K562 (cell line): ENCODE measurements around the gene TERT. TPM values are rescaled to one million over a fixed set of nuclear protein-coding genes. Genes with fewer than 3 reads are reported as not detected.

Experiments
- ATAC-seq: fragments of 200-7000 bp; cut with Tn5 transposase; 3 replicates; pipeline ENCODE4 v1.9.1; 2020; ENCODE audit warnings: moderate library complexity
- BruUV-seq: library from RNA; stranded (reverse); fragments of 400-500 nt; replicated peaks from 2 replicates; lab custom pipeline; 2021; lab: Mats Ljungman, UMichigan
- CTCF ChIA-PET: fragments of 300-600 bp; formaldehyde crosslinking; extraction: SDS; loops from one replicate; lab custom pipeline; 2021; ENCODE audit warnings: low intra/inter-chr PET ratio; lab: Yijun Ruan, JAX
- POLR2A ChIA-PET: fragments of 300-600, 350-650 bp; sonication (Branson Sonifier 250); formaldehyde crosslinking; extraction: SDS; loops from one replicate; lab custom pipeline; 2021; ENCODE audit warnings: antibody characterized with exemption, inconsistent platforms; lab: Yijun Ruan, JAX
- DNase-seq, 4 experiments: peaks; one replicate each; pipeline versions ENCODE4 v3.0.0 to v3.0.0-alpha.2; 2011 to 2018; ENCODE audit warnings: low spot score in 3 of 4, mixed read lengths in 3 of 4; ENCODE audit errors: extremely low read depth in 1 of 4
- FAIRE-seq: peaks from 2 replicates; lab custom pipeline; 2011; peaks lifted over from hg19 to GRCh38; lab: Jason Lieb, UNC
- H2AFZ ChIP-seq: 2 replicates; pipeline ENCODE4 v1.6.0; 2011; ENCODE audit warnings: low read depth, low read length, control low read depth, inconsistent platforms
- H3K27ac ChIP-seq: fragments of 200-600 bp; 3 replicates; pipeline ENCODE4 v1.8.0; 2011; ENCODE audit warnings: low read depth, mild to moderate bottlenecking, control low read depth, inconsistent platforms, low read length, moderate library complexity, mixed read lengths; ENCODE audit errors: extremely low read depth
- H3K27me3 ChIP-seq, 2 experiments: fragments of 300-600 bp in 1 of 2; 2 replicates in 1 of 2; 3 replicates in 1 of 2; pipeline versions ENCODE4 v1.6.0 to v1.8.0; 2011; ENCODE audit warnings: inconsistent platforms in 2 of 2, low read length in 2 of 2, mild to moderate bottlenecking in 1 of 2, mixed read lengths in 1 of 2, moderate library complexity in 1 of 2; ENCODE audit not compliant: control insufficient read depth in 2 of 2, insufficient read depth in 2 of 2
- H3K36me3 ChIP-seq: fragments of 300-600 bp; 3 replicates; pipeline ENCODE4 v1.8.0; 2011; ENCODE audit warnings: mild to moderate bottlenecking, low read length, inconsistent platforms; ENCODE audit not compliant: control insufficient read depth, insufficient read depth
- H3K4me1 ChIP-seq, 2 experiments: fragments of 200-600 bp in 1 of 2; replicated peaks in 1 of 2; 2 replicates in 1 of 2; 3 replicates in 1 of 2; pipeline versions ENCODE4 v1.5.1 to v1.8.0; 2011; ENCODE audit warnings: inconsistent platforms in 2 of 2, low read length in 2 of 2, mild to moderate bottlenecking in 1 of 2, mixed read lengths in 1 of 2, moderate library complexity in 1 of 2; ENCODE audit not compliant: control insufficient read depth in 2 of 2, insufficient read depth in 2 of 2
- H3K4me2 ChIP-seq: 2 replicates; pipeline ENCODE4 v1.6.1; 2011; ENCODE audit warnings: low read length, control low read depth, inconsistent platforms, mixed read lengths; ENCODE audit not compliant: insufficient read depth
- H3K4me3 ChIP-seq: fragments of 200-600 bp; sonication (generic), shearing (Covaris generic); 2 replicates; pipeline ENCODE4 v1.5.1; 2016; ENCODE audit warnings: control low read depth, inconsistent platforms
- H3K79me2 ChIP-seq: fragments of 200-600 bp; 3 replicates; pipeline ENCODE4 v1.8.0; 2011; ENCODE audit warnings: low read length, inconsistent platforms; ENCODE audit not compliant: control insufficient read depth, insufficient read depth
- H3K9ac ChIP-seq, 2 experiments: 2 replicates each; pipeline versions ENCODE4 v1.6.0 to v1.6.1; 2011; ENCODE audit warnings: low read depth in 2 of 2, low read length in 2 of 2, control low read depth in 1 of 2, inconsistent platforms in 1 of 2, mild to moderate bottlenecking in 1 of 2, mixed read lengths in 1 of 2; ENCODE audit not compliant: insufficient read depth in 1 of 2
- H3K9me1 ChIP-seq: one replicate; pipeline ENCODE4 v1.6.0; 2011; ENCODE audit warnings: inconsistent platforms, mild to moderate bottlenecking, low read length, moderate library complexity; ENCODE audit not compliant: control insufficient read depth, insufficient read depth
- H3K9me3 ChIP-seq: replicated peaks from 2 replicates; pipeline ENCODE4 v1.5.1; 2011; ENCODE audit warnings: low read depth, low read length, inconsistent platforms; ENCODE audit not compliant: control insufficient read depth, insufficient read depth
- H4K20me1 ChIP-seq: replicated peaks from 2 replicates; pipeline ENCODE4 v1.6.1; 2011; ENCODE audit warnings: low read length, inconsistent platforms, mixed read lengths; ENCODE audit not compliant: control insufficient read depth, insufficient read depth
- CCAR2 ChIP-seq: fragments of 200-400 bp; formaldehyde crosslinking; IDR thresholded peaks from 2 replicates; pipeline ENCODE4 v1.6.1; 2017; ENCODE audit warnings: mild to moderate bottlenecking, low read depth, low read length
- CHD2 ChIP-seq: IDR thresholded peaks from 2 replicates; pipeline ENCODE4 v1.6.1; 2011; ENCODE audit warnings: low read depth, low read length
- KDM1A ChIP-seq, 2 experiments: fragments of 450-650 bp; IDR thresholded peaks; 2 replicates each; pipeline ENCODE4 v1.6.1; 2016; ENCODE audit warnings: mild to moderate bottlenecking in 2 of 2
- NCOA6 ChIP-seq: fragments of 450-650 bp; IDR thresholded peaks from 2 replicates; pipeline ENCODE4 v1.6.1; 2017; ENCODE audit warnings: mild to moderate bottlenecking
- NR2C1 ChIP-seq, 2 experiments: fragments of 450-650 bp; IDR thresholded peaks; 2 replicates each; pipeline ENCODE4 v1.6.1; 2017; ENCODE audit warnings: mild to moderate bottlenecking in 2 of 2, antibody characterized with exemption in 1 of 2, inconsistent platforms in 1 of 2, missing compliant biosample characterization in 1 of 2, missing genetic modification characterization in 1 of 2
- PML ChIP-seq: IDR thresholded peaks from 2 replicates; pipeline ENCODE4 v1.6.1; 2012; ENCODE audit warnings: low read length, inconsistent platforms
- ZC3H8 ChIP-seq: fragments of 450-650 bp; IDR thresholded peaks from 2 replicates; pipeline ENCODE4 v1.6.1; 2017
- ZNF324 ChIP-seq: fragments of 250-450 bp; sonication (Bioruptor Pico); IDR thresholded peaks from 2 replicates; pipeline ENCODE4 v1.4.0; 2020; ENCODE audit warnings: mild to moderate bottlenecking
- ZNF586 ChIP-seq: fragments of 450-650 bp; formaldehyde crosslinking; conservative IDR thresholded peaks from 2 replicates; pipeline ENCODE4 v1.4.0; 2020; ENCODE audit warnings: mild to moderate bottlenecking, moderate library complexity
- ZNF644 ChIP-seq: fragments of 200-800 bp; sonication (Bioruptor generic); IDR thresholded peaks from 2 replicates; pipeline ENCODE4 v1.6.1; 2016; ENCODE audit warnings: low read depth, missing genetic modification characterization, missing compliant biosample characterization
- ZNF764 ChIP-seq: fragments of 250-450 bp; sonication (Bioruptor Pico); IDR thresholded peaks from 2 replicates; pipeline ENCODE4 v1.4.0; 2020; ENCODE audit warnings: low read depth, mild to moderate bottlenecking, moderate library complexity
- ZNF766 ChIP-seq: fragments of 200-800 bp; sonication (Bioruptor generic); conservative IDR thresholded peaks from 2 replicates; pipeline ENCODE4 v1.6.1; 2016; ENCODE audit warnings: missing genetic modification characterization, missing compliant biosample characterization
- whole genome bisulfite sequencing: fragments of 100-300 bp; shearing (Covaris generic); methylation state at CpG from one replicate; pipeline ENCODE4 v1.1.6; 2016; ENCODE audit warnings: low coverage, mixed read lengths; ENCODE audit not compliant: insufficient coverage; ENCODE audit errors: missing lambda C conversion rate; 5-methylcytosine and 5-hydroxymethylcytosine counted together
- in situ Hi-C: fragments of 300-500 bp; cut with MboI; formaldehyde crosslinking; loops from 4 replicates; pipeline ENCODE4 v1.15.0; 2018; ENCODE audit warnings: inconsistent platforms, mixed read lengths
- intact Hi-C: fragments of 100-400 bp; cut with micrococcal nuclease; formaldehyde crosslinking; loops from 2 replicates; pipeline ENCODE4 v1.14.2; 2022
- polyA plus RNA-seq, 8 experiments: library from polyadenylated mRNA; depleted of rRNA in 4 of 8; stranded (reverse) in 5 of 8; unstranded in 3 of 8; fragments of >200 nt; fragmentation: Nextera tagmentation in 2 of 8; fragmentation: Illumina TruSeq in 1 of 8; extraction: Ambion mirVana in 2 of 8; extraction: Trizol in 1 of 8; gene quantifications; 2 replicates each; pipeline versions ENCODE4 v1.2.1 to v1.2.3, GENCODE V29; 2011 to 2014; ENCODE audit warnings: inconsistent platforms in 1 of 8, missing spikeins in 1 of 8
- total RNA-seq, 7 experiments: library from RNA; depleted of rRNA in 6 of 7; stranded (reverse); fragments of >200 nt in 6 of 7; fragmentation: Illumina TruSeq in 2 of 7; extraction: Trizol in 2 of 7; gene quantifications; 2 replicates each; pipeline versions ENCODE4 v1.2.1 to v1.2.3, GENCODE V29; 2011 to 2021; ENCODE audit warnings: low replicate concordance in 1 of 7
- TF ChIP-seq, protein P1 (sequence below), 2 experiments: fragments of 450-650 bp in 1 of 2; sonication (generic) in 1 of 2; formaldehyde crosslinking; conservative IDR thresholded peaks; 2 replicates each; pipeline versions ENCODE4 v1.4.0 to v1.8.1; 2020 to 2022; ENCODE audit warnings: mild to moderate bottlenecking in 1 of 2, missing genetic modification reagents in 1 of 2
- TF ChIP-seq, protein P2 (sequence below): fragments of 450-650 bp; conservative IDR thresholded peaks from 2 replicates; pipeline ENCODE4 v1.6.1; 2016; ENCODE audit warnings: missing genetic modification characterization, low read depth, mild to moderate bottlenecking, control low read depth, missing compliant biosample characterization

Gene TERT
- total and polyA plus RNA-seq, 9 of the 15 experiments (the other 6 are each of a cell fraction or from before 2014, with no cell fraction given), result 0.08 to 4.5 (median 0.98) TPM; not detected in 1

DNA sequence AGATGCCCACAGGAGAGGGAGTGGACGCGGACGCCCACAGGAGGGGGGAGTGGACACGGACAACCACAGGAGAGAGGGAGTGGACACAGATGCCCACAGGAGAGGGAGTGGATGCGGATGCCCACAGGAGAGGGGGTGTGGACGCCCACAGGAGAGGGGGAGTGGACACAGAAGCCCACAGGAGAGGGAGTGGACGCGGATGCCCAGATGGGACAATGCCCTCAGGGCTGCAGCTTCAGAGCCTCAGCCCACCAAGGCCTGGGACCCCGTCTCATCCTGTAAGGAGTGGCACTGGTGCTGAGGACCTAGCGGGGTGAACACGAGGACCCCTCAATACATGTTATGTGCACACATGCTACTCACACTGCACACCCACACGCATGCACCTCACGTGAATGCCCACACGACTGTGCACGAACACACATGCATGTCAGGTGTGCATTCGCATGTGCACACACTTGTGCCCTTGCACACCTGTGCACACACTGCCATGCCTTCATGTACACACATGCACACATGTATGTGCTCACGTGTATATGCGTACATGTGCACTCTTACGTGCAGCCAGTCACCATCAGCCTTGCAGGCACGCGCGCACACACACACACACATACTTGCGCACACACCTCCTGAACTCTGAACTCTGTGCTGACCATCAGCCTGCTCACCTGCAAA is 34.9 kb downstream of the TERT start:
- in situ Hi-C loops, result no loop called here
- H2AFZ ChIP-seq, result no peak overlapping the region
- POLR2A ChIA-PET, result no interaction called here
- no peak for TF ChIP-seq CHD2
- TF ChIP-seq NCOA6, result no peak
- TF ChIP-seq, protein P1, sequence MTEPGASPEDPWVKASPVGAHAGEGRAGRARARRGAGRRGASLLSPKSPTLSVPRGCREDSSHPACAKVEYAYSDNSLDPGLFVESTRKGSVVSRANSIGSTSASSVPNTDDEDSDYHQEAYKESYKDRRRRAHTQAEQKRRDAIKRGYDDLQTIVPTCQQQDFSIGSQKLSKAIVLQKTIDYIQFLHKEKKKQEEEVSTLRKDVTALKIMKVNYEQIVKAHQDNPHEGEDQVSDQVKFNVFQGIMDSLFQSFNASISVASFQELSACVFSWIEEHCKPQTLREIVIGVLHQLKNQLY (CRISPR knock-in tag; conservative IDR thresholded peaks at IDR 0.05), result no peak
- TF ChIP-seq ZNF586 (CRISPR knock-in tag), result no peak
- no peak for TF ChIP-seq ZC3H8
- TF ChIP-seq ZNF766 (CRISPR knock-in tag), result no peak
- TF ChIP-seq NR2C1 (IDR thresholded peaks at IDR 0.05), result no peak
- 0 out of 2 replicates have a peak, but pooled peaks have one; percentile 13 for TF ChIP-seq NR2C1 (tag; IDR thresholded peaks at IDR 0.05)
- peak in 1 of 2 experiments; percentile 49; a peak in 1 of 4 replicates for TF ChIP-seq KDM1A (IDR thresholded peaks at IDR 0.05)
- no peak for TF ChIP-seq PML
- no peak for TF ChIP-seq ZNF324 (CRISPR knock-in tag)
- TF ChIP-seq CCAR2, result no peak
- TF ChIP-seq, protein P2, sequence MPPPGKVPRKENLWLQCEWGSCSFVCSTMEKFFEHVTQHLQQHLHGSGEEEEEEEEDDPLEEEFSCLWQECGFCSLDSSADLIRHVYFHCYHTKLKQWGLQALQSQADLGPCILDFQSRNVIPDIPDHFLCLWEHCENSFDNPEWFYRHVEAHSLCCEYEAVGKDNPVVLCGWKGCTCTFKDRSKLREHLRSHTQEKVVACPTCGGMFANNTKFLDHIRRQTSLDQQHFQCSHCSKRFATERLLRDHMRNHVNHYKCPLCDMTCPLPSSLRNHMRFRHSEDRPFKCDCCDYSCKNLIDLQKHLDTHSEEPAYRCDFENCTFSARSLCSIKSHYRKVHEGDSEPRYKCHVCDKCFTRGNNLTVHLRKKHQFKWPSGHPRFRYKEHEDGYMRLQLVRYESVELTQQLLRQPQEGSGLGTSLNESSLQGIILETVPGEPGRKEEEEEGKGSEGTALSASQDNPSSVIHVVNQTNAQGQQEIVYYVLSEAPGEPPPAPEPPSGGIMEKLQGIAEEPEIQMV (tag), result no peak
- no peak for TF ChIP-seq ZNF644 (tag)
- no peak for TF ChIP-seq ZNF764
- TF ChIP-seq, all 486 proteins: peak for 2
- no peak overlapping the region for H3K4me2 ChIP-seq
- no peaks in the 10 kb centered on the region for H3K9me1 ChIP-seq
- no peak overlapping the region for H3K4me3 ChIP-seq
- CTCF ChIA-PET, result interaction anchor here (0.5 kb wide), 1 partner anchor 50 kb away, joined by 3 read pairs; no protein-coding TSS in a partner anchor
- H3K27ac ChIP-seq, result no peak overlapping the region
- peaks cover 0 to 9% of the 10 kb centered on the region in 2 experiments; a peak in 1 of 5 replicates for H3K4me1 ChIP-seq
- no peak for DNase-seq
- ATAC-seq, result no peak
- no peaks in the 10 kb centered on the region for H3K9me3 ChIP-seq
- intact Hi-C loops, result no loop called here
- no TSS peak for BruUV-seq
- H3K36me3 ChIP-seq, result no peaks in the 10 kb centered on the region
- no peak overlapping the region for H3K9ac ChIP-seq
- H3K79me2 ChIP-seq, result no peaks in the 10 kb centered on the region
- H4K20me1 ChIP-seq, result peaks cover 22% of the 10 kb centered on the region
- WGBS, result 40% methylated on average over 20 of the region's 23 CpGs
- H3K27me3 ChIP-seq, result peaks cover 6 to 34% of the 10 kb centered on the region in 2 experiments; a peak in 4 of 5 replicates
- FAIRE-seq, result no peak
